Endothelial cell (in vitro differentiated cells): ENCODE results near the gene LCE2C. TPM values are rescaled to one million over a fixed set of nuclear protein-coding genes. Genes with fewer than 3 reads are reported as not detected.
"Not testable (repeated sequence)": the region's sequence is repeated elsewhere in the genome, so short reads cannot be mapped to it uniquely, and the experiment has no call there.

Source experiments
- DNase-seq: peaks from one replicate; pipeline ENCODE4 v3.0.0; 2021; ENCODE audit warnings: low spot score
- H3K27ac Mint-ChIP-seq: one replicate; pipeline ENCODE4 v1.8.0; 2021; ENCODE audit warnings: mixed read lengths, inconsistent platforms; ENCODE audit not compliant: unreplicated experiment
- H3K27me3 Mint-ChIP-seq: one replicate; pipeline ENCODE4 v1.8.0; 2021; ENCODE audit warnings: mild to moderate bottlenecking, moderate library complexity, mixed read lengths, inconsistent platforms; ENCODE audit not compliant: unreplicated experiment
- H3K36me3 Mint-ChIP-seq: one replicate; pipeline ENCODE4 v1.8.0; 2021; ENCODE audit warnings: mild to moderate bottlenecking, low read depth, mixed read lengths, inconsistent platforms; ENCODE audit not compliant: unreplicated experiment
- H3K4me1 Mint-ChIP-seq: one replicate; pipeline ENCODE4 v1.8.0; 2021; ENCODE audit warnings: mild to moderate bottlenecking, mixed read lengths, inconsistent platforms; ENCODE audit not compliant: unreplicated experiment
- H3K4me3 Mint-ChIP-seq: one replicate; pipeline ENCODE4 v1.8.0; 2021; ENCODE audit warnings: mild to moderate bottlenecking, mixed read lengths, inconsistent platforms; ENCODE audit not compliant: unreplicated experiment
- H3K9me3 Mint-ChIP-seq: one replicate; pipeline ENCODE4 v1.8.0; 2021; ENCODE audit warnings: mixed read lengths, inconsistent platforms; ENCODE audit not compliant: unreplicated experiment
- total RNA-seq: library from RNA; stranded (reverse); fragmentation: NEBNext Ultra II Directional; extraction: Animal tissue kit (Norgen Biotek cat#: 25700); gene quantifications from one replicate; pipeline ENCODE4 v1.2.1, GENCODE V29; 2021; ENCODE audit not compliant: unreplicated experiment
- TF ChIP-seq, protein P1 (sequence below): fragments of 200-600 bp; sonication (generic); IDR thresholded peaks from one replicate; pipeline ENCODE4 v1.5.0; 2021; ENCODE audit warnings: antibody characterized with exemption; ENCODE audit not compliant: unreplicated experiment

Gene LCE2C
- total RNA-seq, 1 donor from 2014 or later: not detected

DNA sequence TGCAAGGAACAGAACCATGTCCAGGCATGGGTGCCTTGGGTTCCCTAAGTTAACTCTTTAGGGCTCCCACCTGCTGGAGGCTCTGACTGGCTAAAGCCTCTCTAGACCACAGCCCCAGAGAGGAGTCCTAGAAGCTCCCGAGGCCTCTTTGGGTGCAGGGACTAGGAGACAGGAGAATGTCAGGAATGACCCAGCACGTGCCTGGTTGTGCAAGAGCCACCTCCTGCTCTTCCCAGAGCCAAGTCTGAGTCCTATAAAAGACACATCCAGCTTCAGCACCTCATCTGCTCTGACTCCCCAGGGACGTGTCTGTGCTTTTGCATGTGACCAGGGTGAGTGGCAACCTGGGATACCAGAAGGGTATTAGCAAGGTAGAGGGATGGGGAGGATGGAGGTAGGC lies 12.0 kb upstream of the LCE2C start, which contains the start of gene LCE2D:
TSS of gene LCE2D (plus strand) at position 283 of the 400 bp plus-strand sequence. CDS start 726 bp downstream, outside the sequence.
- no peaks in the 10 kb centered on the region for H3K4me1 Mint-ChIP-seq
- no peaks in the 10 kb centered on the region for H3K36me3 Mint-ChIP-seq
- TF ChIP-seq, protein P1, sequence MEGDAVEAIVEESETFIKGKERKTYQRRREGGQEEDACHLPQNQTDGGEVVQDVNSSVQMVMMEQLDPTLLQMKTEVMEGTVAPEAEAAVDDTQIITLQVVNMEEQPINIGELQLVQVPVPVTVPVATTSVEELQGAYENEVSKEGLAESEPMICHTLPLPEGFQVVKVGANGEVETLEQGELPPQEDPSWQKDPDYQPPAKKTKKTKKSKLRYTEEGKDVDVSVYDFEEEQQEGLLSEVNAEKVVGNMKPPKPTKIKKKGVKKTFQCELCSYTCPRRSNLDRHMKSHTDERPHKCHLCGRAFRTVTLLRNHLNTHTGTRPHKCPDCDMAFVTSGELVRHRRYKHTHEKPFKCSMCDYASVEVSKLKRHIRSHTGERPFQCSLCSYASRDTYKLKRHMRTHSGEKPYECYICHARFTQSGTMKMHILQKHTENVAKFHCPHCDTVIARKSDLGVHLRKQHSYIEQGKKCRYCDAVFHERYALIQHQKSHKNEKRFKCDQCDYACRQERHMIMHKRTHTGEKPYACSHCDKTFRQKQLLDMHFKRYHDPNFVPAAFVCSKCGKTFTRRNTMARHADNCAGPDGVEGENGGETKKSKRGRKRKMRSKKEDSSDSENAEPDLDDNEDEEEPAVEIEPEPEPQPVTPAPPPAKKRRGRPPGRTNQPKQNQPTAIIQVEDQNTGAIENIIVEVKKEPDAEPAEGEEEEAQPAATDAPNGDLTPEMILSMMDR: no peak
- H3K27ac Mint-ChIP-seq: no peak within 1 kb of the TSS
- H3K9me3 Mint-ChIP-seq: no peaks in the 10 kb centered on the region
- H3K27me3 Mint-ChIP-seq: peaks cover 1% of the 10 kb centered on the region
- DNase-seq: no peak
- no peak within 1 kb of the TSS for H3K4me3 Mint-ChIP-seq

DNA sequence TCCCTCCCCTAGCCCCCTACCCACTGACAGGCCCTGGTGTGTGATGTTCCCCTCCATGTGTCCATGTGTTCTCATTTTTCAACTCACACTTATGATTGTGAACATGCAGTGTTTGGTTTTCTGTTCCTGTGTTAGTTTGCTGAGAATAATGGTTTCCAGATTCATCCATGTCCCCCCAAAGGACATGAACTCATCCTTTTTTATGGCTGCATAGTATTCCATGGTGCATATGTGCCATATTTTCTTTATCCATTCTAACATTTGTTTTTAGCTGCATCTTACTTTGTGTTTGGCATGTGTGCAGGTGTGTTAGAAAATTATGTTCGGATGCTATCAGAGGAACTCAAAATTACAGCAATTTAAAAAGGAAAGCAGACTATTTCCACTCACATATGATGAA lies 8.9 kb upstream of the LCE2C start:
- H3K4me3 Mint-ChIP-seq, H3K27me3 Mint-ChIP-seq, DNase-seq, H3K4me1 Mint-ChIP-seq, H3K27ac Mint-ChIP-seq, H3K36me3 Mint-ChIP-seq, H3K9me3 Mint-ChIP-seq: not testable (repeated sequence)

DNA sequence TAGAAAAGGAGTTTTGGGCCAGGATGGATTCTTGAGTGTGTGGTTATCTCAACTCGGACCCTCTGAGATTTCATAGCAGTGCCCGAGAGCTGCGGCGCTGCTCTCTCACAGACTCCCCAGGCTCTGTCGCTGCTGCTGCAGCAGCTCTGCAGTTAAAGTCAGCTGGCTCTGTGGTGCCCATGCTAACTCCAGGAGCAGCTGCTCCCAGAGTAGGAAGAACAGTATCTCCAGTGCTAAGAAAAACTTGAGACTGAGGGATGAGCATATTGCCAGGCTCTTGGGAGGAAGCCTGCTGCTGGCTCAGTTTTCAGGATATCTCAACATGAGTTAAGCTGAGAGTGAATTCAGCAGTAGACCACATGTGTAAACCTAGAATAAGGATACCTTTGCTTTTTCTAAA lies 7.4 kb upstream of the LCE2C start:
- H3K9me3 Mint-ChIP-seq: no peaks in the 10 kb centered on the region

DNA sequence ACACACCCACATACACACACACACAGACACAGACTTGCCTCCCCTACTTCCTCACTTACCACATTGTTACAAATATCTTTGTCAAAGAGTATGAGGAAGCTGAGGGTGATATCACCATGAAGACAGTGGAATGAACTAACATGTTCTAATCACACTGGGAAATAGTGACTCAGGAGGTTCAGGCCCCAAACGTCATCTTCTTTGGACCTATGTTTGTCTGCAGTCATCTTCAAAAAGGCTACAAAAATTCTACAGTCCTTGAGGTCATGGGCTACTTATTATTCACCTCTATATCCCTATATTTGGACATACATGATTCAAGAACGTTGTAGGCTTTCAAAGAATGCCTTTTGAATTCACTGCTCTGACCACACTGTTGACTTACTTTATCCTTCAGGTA lies 2.1 kb upstream of the LCE2C start:
- Mint-ChIP-seq H3K27me3 (no peaks in the 10 kb centered on the region), H3K4me1 (no peaks in the 10 kb centered on the region), H3K9me3 (no peaks in the 10 kb centered on the region), H3K36me3 (no peaks in the 10 kb centered on the region), H3K27ac (no peak overlapping the region), H3K4me3 (no peak overlapping the region)
- no peak for DNase-seq
- TF ChIP-seq, protein P1: no peak

More for the DNA sequence above, 7.4 kb upstream of the LCE2C start:
- Mint-ChIP-seq H3K36me3 (no peaks in the 10 kb centered on the region), H3K4me3 (no peak overlapping the region), H3K27ac (no peak overlapping the region), H3K27me3 (no peaks in the 10 kb centered on the region), H3K4me1 (no peaks in the 10 kb centered on the region)
- TF ChIP-seq, protein P1: no peak
- no peak for DNase-seq

DNA sequence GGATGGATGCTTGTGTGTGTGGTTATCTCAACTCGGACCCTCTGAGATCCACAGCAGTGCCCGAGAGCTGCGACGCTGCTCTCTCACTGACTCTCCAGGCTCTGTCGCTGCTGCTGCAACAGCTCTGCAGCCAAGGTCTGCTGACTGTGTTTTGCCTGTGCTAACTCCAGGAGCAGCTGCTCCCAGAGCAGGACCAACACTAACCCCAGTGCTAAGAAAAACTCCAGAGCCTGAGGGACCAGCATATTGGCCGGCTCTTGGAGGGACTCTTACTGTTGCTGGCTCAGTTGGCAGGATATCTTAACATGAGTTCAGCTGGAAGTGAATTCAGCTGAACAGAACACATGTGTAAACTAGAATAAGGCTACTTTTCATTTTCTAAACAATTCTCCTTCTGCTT lies 4.4 kb downstream of the LCE2C start:
- no peak for DNase-seq
- H3K36me3 Mint-ChIP-seq: no peaks in the 10 kb centered on the region
- no peak overlapping the region for H3K4me3 Mint-ChIP-seq
- no peak overlapping the region for H3K27ac Mint-ChIP-seq
- no peaks in the 10 kb centered on the region for H3K27me3 Mint-ChIP-seq
- no peaks in the 10 kb centered on the region for H3K4me1 Mint-ChIP-seq
- TF ChIP-seq, protein P1: no peak
- H3K9me3 Mint-ChIP-seq: no peaks in the 10 kb centered on the region
